Measurements from ENCODE around the gene SNAP91.
"Not testable (repeated sequence)": the region's sequence is repeated elsewhere in the genome, so short reads cannot be mapped to it uniquely, and the experiment has no call there.

Gene SNAP91, protein sequence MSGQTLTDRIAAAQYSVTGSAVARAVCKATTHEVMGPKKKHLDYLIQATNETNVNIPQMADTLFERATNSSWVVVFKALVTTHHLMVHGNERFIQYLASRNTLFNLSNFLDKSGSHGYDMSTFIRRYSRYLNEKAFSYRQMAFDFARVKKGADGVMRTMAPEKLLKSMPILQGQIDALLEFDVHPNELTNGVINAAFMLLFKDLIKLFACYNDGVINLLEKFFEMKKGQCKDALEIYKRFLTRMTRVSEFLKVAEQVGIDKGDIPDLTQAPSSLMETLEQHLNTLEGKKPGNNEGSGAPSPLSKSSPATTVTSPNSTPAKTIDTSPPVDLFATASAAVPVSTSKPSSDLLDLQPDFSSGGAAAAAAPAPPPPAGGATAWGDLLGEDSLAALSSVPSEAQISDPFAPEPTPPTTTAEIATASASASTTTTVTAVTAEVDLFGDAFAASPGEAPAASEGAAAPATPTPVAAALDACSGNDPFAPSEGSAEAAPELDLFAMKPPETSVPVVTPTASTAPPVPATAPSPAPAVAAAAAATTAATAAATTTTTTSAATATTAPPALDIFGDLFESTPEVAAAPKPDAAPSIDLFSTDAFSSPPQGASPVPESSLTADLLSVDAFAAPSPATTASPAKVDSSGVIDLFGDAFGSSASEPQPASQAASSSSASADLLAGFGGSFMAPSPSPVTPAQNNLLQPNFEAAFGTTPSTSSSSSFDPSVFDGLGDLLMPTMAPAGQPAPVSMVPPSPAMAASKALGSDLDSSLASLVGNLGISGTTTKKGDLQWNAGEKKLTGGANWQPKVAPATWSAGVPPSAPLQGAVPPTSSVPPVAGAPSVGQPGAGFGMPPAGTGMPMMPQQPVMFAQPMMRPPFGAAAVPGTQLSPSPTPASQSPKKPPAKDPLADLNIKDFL

GRCh38 chr6:83708970-83709747 lies at the start of gene SNAP91:
Gene SNAP91, minus strand, starts transcription at chr6:83709101. Its CDS starts 1,174 bp downstream, at chr6:83707927.
- DNase-seq (ENCODE audit: extremely low read depth, low read depth): no peak
- no peak for TF ChIP-seq CTCF (IDR thresholded peaks at IDR 0.05; ENCODE audit: low read depth, low read length)

- DNase-seq (ENCODE audit: extremely low read depth, low read depth): no peak
- TF ChIP-seq CTCF (IDR thresholded peaks at IDR 0.05; ENCODE audit: low read depth, low read length): no peak
These were observed 49.6 kb upstream of the SNAP91 start for GRCh38 chr6:83758533-83758932.

GRCh38 chr6:83757021-83757420 lies 48.1 kb upstream of the SNAP91 start:
- TF ChIP-seq CTCF (IDR thresholded peaks at IDR 0.05; ENCODE audit: low read depth, low read length): no peak
- no peak for DNase-seq (ENCODE audit: extremely low read depth, low read depth)

DNA sequence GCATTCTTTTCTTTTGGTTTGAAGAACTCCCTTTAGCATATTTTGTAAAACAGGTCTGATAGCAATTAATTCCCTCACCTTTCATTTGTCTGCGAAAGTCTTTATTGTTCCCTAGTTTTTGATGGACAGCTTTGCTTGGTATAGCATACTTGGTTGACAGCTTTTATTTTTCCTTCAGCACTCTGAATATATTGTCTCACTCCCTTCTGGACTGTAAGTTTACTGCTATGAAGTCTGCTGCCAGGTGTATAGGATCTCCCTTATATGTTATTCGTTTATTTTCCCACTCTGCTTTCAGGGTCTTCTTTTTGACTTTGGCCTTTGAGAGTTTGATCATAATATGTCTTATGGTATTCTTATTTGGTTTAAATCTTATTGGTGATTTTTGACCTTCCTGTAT lies 47.7 kb upstream of the SNAP91 start:
- no peak for TF ChIP-seq CTCF (IDR thresholded peaks at IDR 0.05; ENCODE audit: low read depth, low read length)
- no peak for DNase-seq (ENCODE audit: extremely low read depth, low read depth)

- DNase-seq (ENCODE audit: extremely low read depth, low read depth): not testable (repeated sequence)
These were observed 43.5 kb upstream of the SNAP91 start for GRCh38 chr6:83752375-83752774.

- no peak for TF ChIP-seq CTCF (IDR thresholded peaks at IDR 0.05; ENCODE audit: low read depth, low read length)
- DNase-seq (ENCODE audit: extremely low read depth, low read depth): no peak
These were observed 32.2 kb upstream of the SNAP91 start for GRCh38 chr6:83741089-83741488.

- no peak for TF ChIP-seq CTCF (IDR thresholded peaks at IDR 0.05; ENCODE audit: low read depth, low read length)
- no peak for DNase-seq (ENCODE audit: extremely low read depth, low read depth)
These were observed 26.6 kb upstream of the SNAP91 start for GRCh38 chr6:83735461-83735860.
